ENCODE results near the gene ERICH6B.

ERICH6B gene

DNA sequence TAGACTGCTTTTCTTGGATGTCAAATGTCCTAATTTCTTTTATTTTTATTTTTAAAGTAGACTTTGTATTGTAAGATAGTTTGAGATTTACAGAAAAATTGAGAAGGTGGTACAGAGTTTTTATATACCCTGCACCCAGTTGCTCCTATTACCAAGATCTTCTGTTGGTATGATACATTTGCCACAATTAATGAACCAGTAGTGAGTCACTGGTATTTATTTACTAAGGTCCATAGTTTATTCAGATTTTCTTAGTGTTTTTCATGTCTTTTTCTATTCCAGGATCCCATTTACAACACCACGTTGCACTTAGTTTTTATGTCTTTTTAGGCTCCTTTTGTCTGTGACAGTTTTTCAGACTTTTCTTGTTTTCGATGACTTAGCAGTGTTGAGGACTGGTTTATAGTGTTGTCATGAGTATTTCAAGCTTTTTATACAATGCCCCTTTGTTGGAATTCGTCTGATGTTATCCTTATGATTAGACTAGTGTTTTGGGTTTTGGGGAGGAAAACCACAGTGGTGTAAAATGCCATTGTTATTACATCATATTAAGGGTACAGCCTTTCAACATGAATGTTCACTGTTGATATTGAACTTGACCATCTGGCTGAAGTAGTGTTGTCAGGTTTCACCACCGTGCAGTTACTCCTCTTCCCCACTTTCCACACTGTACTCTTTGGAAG is 114.9 kb downstream of the ERICH6B start:
- no peak for DNase-seq (ENCODE audit: low read depth in 2 of 2)

- no peak for DNase-seq (ENCODE audit: low read depth in 2 of 2)
Observed at GRCh38 chr13:45496942-45497341, 118.6 kb downstream of the ERICH6B start.

GRCh38 chr13:45492538-45492937 is 123.0 kb downstream of the ERICH6B start:
- DNase-seq (ENCODE audit: low read depth in 2 of 2), result no peak

All from stimulated activated CD4-positive, alpha-beta T cell treated with anti-CD3 and anti-CD28 coated beads, Interleukin-12 subunit alpha, Interleukin-12 subunit beta, amount 100 ng/mL, for 24 hours (primary cell).